ENCODE results near the gene SETBP1.

Gene SETBP1

DNA sequence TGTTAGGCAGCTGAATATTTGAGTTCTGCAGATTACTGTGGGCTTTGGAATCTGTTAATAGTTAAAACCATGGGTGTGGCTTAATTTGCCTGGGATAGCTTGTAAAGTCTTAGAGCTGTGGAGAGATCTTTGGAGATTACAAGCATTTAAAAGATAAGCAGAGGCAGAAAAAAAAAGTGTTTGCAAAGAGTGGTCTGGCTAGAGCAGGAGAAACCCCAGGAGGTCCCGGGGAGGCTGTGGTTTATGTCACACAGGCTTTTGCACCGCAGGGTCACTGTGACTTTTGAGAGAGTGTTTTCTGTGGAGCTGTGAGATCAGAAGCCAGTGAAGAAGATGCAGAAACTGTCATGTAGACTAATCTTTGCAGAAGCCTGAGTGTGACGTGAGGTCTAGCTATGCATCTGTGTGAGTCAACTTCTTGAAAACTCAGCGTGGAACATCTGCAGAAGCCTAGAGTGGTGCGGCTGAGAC lies 49.0 kb downstream of the SETBP1 start (continued):
- no peak for TF ChIP-seq ZNF561 (tag by site-specific recombination; IDR thresholded peaks at IDR 0.05; ENCODE audit: borderline replicate concordance)
- no peak for TF ChIP-seq ZNF510 (tag by site-specific recombination; IDR thresholded peaks at IDR 0.05; ENCODE audit: insufficient replicate concordance)
- TF ChIP-seq, protein P1, sequence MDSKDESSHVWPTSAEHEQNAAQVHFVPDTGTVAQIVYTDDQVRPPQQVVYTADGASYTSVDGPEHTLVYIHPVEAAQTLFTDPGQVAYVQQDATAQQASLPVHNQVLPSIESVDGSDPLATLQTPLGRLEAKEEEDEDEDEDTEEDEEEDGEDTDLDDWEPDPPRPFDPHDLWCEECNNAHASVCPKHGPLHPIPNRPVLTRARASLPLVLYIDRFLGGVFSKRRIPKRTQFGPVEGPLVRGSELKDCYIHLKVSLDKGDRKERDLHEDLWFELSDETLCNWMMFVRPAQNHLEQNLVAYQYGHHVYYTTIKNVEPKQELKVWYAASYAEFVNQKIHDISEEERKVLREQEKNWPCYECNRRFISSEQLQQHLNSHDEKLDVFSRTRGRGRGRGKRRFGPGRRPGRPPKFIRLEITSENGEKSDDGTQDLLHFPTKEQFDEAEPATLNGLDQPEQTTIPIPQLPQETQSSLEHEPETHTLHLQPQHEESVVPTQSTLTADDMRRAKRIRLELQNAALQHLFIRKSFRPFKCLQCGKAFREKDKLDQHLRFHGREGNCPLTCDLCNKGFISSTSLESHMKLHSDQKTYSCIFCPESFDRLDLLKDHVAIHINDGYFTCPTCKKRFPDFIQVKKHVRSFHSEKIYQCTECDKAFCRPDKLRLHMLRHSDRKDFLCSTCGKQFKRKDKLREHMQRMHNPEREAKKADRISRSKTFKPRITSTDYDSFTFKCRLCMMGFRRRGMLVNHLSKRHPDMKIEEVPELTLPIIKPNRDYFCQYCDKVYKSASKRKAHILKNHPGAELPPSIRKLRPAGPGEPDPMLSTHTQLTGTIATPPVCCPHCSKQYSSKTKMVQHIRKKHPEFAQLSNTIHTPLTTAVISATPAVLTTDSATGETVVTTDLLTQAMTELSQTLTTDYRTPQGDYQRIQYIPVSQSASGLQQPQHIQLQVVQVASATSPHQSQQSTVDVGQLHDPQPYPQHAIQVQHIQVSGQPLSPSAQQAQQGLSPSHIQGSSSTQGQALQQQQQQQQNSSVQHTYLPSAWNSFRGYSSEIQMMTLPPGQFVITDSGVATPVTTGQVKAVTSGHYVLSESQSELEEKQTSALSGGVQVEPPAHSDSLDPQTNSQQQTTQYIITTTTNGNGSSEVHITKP (tag by site-specific recombination; IDR thresholded peaks at IDR 0.05): 0 out of 2 replicates have a peak, but pooled peaks have one; percentile 13
- TF ChIP-seq, protein P2, sequence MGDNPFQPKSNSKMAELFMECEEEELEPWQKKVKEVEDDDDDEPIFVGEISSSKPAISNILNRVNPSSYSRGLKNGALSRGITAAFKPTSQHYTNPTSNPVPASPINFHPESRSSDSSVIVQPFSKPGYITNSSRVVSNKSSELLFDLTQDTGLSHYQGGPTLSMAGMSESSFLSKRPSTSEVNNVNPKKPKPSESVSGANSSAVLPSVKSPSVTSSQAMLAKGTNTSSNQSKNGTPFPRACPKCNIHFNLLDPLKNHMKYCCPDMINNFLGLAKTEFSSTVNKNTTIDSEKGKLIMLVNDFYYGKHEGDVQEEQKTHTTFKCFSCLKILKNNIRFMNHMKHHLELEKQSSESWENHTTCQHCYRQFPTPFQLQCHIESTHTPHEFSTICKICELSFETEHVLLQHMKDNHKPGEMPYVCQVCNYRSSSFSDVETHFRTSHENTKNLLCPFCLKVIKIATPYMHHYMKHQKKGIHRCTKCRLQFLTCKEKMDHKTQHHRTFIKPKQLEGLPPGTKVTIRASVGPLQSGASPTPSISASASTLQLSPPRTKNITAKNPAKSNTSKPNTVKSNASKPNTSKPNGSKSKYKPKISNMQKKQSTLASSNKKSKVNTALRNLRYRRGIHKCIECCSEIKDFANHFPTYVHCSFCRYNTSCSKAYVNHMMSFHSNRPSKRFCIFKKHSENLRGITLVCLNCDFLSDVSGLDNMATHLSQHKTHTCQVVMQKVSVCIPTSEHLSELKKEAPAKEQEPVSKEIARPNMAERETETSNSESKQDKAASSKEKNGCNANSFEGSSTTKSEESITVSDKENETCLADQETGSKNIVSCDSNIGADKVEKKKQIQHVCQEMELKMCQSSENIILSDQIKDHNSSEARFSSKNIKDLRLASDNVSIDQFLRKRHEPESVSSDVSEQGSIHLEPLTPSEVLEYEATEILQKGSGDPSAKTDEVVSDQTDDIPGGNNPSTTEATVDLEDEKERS (tag by site-specific recombination; IDR thresholded peaks at IDR 0.05): no peak
- peak; percentile 66; the same call in 1 of the 2 replicates for TF ChIP-seq KLF7 (tag by site-specific recombination; IDR thresholded peaks at IDR 0.05; ENCODE audit: borderline replicate concordance)
- TF ChIP-seq ZFP37 (tag by site-specific recombination; IDR thresholded peaks at IDR 0.05): 0 out of 2 replicates have a peak, but pooled peaks have one; percentile 13
- no peak for TF ChIP-seq REPIN1 (tag by site-specific recombination; IDR thresholded peaks at IDR 0.05; ENCODE audit: low read depth)
- no peak for TF ChIP-seq ZNF133 (tag by site-specific recombination; IDR thresholded peaks at IDR 0.05)
- no peak for TF ChIP-seq ZNF324 (tag by site-specific recombination; IDR thresholded peaks at IDR 0.05)
- TF ChIP-seq, protein P3, sequence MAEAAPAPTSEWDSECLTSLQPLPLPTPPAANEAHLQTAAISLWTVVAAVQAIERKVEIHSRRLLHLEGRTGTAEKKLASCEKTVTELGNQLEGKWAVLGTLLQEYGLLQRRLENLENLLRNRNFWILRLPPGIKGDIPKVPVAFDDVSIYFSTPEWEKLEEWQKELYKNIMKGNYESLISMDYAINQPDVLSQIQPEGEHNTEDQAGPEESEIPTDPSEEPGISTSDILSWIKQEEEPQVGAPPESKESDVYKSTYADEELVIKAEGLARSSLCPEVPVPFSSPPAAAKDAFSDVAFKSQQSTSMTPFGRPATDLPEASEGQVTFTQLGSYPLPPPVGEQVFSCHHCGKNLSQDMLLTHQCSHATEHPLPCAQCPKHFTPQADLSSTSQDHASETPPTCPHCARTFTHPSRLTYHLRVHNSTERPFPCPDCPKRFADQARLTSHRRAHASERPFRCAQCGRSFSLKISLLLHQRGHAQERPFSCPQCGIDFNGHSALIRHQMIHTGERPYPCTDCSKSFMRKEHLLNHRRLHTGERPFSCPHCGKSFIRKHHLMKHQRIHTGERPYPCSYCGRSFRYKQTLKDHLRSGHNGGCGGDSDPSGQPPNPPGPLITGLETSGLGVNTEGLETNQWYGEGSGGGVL (tag by site-specific recombination; IDR thresholded peaks at IDR 0.05): peak; percentile 14; the same call in 1 of the 2 replicates
- TF ChIP-seq, protein P4, sequence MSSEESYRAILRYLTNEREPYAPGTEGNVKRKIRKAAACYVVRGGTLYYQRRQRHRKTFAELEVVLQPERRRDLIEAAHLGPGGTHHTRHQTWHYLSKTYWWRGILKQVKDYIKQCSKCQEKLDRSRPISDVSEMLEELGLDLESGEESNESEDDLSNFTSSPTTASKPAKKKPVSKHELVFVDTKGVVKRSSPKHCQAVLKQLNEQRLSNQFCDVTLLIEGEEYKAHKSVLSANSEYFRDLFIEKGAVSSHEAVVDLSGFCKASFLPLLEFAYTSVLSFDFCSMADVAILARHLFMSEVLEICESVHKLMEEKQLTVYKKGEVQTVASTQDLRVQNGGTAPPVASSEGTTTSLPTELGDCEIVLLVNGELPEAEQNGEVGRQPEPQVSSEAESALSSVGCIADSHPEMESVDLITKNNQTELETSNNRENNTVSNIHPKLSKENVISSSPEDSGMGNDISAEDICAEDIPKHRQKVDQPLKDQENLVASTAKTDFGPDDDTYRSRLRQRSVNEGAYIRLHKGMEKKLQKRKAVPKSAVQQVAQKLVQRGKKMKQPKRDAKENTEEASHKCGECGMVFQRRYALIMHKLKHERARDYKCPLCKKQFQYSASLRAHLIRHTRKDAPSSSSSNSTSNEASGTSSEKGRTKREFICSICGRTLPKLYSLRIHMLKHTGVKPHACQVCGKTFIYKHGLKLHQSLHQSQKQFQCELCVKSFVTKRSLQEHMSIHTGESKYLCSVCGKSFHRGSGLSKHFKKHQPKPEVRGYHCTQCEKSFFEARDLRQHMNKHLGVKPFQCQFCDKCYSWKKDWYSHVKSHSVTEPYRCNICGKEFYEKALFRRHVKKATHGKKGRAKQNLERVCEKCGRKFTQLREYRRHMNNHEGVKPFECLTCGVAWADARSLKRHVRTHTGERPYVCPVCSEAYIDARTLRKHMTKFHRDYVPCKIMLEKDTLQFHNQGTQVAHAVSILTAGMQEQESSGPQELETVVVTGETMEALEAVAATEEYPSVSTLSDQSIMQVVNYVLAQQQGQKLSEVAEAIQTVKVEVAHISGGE (tag by site-specific recombination; conservative IDR thresholded peaks at IDR 0.05; ENCODE audit: low read depth): no peak
- TF ChIP-seq, protein P5, sequence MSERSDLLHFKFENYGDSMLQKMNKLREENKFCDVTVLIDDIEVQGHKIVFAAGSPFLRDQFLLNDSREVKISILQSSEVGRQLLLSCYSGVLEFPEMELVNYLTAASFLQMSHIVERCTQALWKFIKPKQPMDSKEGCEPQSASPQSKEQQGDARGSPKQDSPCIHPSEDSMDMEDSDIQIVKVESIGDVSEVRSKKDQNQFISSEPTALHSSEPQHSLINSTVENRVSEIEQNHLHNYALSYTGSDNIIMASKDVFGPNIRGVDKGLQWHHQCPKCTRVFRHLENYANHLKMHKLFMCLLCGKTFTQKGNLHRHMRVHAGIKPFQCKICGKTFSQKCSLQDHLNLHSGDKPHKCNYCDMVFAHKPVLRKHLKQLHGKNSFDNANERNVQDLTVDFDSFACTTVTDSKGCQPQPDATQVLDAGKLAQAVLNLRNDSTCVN (tag by site-specific recombination; optimal IDR thresholded peaks at IDR 0.05): no peak
- TF ChIP-seq, protein P6, sequence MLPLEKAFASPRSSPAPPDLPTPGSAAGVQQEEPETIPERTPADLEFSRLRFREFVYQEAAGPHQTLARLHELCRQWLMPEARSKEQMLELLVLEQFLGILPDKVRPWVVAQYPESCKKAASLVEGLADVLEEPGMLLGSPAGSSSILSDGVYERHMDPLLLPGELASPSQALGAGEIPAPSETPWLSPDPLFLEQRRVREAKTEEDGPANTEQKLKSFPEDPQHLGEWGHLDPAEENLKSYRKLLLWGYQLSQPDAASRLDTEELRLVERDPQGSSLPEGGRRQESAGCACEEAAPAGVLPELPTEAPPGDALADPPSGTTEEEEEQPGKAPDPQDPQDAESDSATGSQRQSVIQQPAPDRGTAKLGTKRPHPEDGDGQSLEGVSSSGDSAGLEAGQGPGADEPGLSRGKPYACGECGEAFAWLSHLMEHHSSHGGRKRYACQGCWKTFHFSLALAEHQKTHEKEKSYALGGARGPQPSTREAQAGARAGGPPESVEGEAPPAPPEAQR (tag by site-specific recombination; IDR thresholded peaks at IDR 0.05): no peak
- no peak for TF ChIP-seq ZNF112 (tag by site-specific recombination; IDR thresholded peaks at IDR 0.05)
- TF ChIP-seq, protein P7, sequence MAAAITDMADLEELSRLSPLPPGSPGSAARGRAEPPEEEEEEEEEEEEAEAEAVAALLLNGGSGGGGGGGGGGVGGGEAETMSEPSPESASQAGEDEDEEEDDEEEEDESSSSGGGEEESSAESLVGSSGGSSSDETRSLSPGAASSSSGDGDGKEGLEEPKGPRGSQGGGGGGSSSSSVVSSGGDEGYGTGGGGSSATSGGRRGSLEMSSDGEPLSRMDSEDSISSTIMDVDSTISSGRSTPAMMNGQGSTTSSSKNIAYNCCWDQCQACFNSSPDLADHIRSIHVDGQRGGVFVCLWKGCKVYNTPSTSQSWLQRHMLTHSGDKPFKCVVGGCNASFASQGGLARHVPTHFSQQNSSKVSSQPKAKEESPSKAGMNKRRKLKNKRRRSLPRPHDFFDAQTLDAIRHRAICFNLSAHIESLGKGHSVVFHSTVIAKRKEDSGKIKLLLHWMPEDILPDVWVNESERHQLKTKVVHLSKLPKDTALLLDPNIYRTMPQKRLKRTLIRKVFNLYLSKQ (tag by site-specific recombination; IDR thresholded peaks at IDR 0.05; ENCODE audit: borderline replicate concordance): no peak
- TF ChIP-seq FEZF1 (tag by site-specific recombination; IDR thresholded peaks at IDR 0.05): peak; percentile 54
- no peak for TF ChIP-seq OSR2 (tag by site-specific recombination; IDR thresholded peaks at IDR 0.05)
- no peak for TF ChIP-seq ZBTB7A (tag by site-specific recombination; IDR thresholded peaks at IDR 0.05; ENCODE audit: low read depth)
- TF ChIP-seq, protein P8, sequence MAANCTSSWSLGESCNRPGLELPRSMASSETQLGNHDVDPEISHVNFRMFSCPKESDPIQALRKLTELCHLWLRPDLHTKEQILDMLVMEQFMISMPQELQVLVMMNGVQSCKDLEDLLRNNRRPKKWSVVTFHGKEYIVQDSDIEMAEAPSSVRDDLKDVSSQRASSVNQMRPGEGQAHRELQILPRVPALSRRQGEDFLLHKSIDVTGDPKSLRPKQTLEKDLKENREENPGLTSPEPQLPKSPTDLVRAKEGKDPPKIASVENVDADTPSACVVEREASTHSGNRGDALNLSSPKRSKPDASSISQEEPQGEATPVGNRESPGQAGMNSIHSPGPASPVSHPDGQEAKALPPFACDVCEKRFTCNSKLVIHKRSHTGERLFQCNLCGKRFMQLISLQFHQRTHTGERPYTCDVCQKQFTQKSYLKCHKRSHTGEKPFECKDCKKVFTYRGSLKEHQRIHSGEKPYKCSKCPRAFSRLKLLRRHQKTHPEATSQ (tag by site-specific recombination; IDR thresholded peaks at IDR 0.05): no peak
- peak; percentile 75 for TF ChIP-seq ZIC2 (tag by site-specific recombination; IDR thresholded peaks at IDR 0.05)
- no peak for TF ChIP-seq KLF9 (tag by site-specific recombination; IDR thresholded peaks at IDR 0.05; ENCODE audit: low read depth)
